H9 (cell line): ENCODE results near the gene KLF17. TPM values are rescaled to one million over a fixed set of nuclear protein-coding genes. Genes with fewer than 3 reads are reported as not detected.

Experiments used
- DNase-seq: peaks from one replicate; pipeline ENCODE4 v3.0.0-alpha.2; 2017
- H2AFZ ChIP-seq: one replicate; pipeline ENCODE4 v1.6.1; 2013; ENCODE audit warnings: mild to moderate bottlenecking, low read length, control low read depth, moderate library complexity
- H2AK5ac ChIP-seq: 2 replicates; pipeline ENCODE4 v1.6.1; 2013; ENCODE audit warnings: low read length, control low read depth, mixed read lengths; ENCODE audit not compliant: insufficient read length
- H2BK120ac ChIP-seq: one replicate; pipeline ENCODE4 v1.6.1; 2013; ENCODE audit warnings: low read depth, mild to moderate bottlenecking, low read length, control low read depth, inconsistent platforms; ENCODE audit not compliant: poor library complexity, severe bottlenecking
- H2BK12ac ChIP-seq: 2 replicates; pipeline ENCODE4 v1.6.1; 2013; ENCODE audit warnings: low read length, control low read depth, mixed read lengths, low read depth; ENCODE audit not compliant: insufficient read length
- H2BK15ac ChIP-seq: 2 replicates; pipeline ENCODE4 v1.6.1; 2013; ENCODE audit warnings: low read depth, low read length, control low read depth
- H2BK20ac ChIP-seq: one replicate; pipeline ENCODE4 v1.6.1; 2013; ENCODE audit warnings: low read depth, mild to moderate bottlenecking, low read length, control low read depth, inconsistent platforms; ENCODE audit not compliant: poor library complexity, severe bottlenecking
- H2BK5ac ChIP-seq: 2 replicates; pipeline ENCODE4 v1.6.1; 2013; ENCODE audit warnings: low read length, control low read depth, mixed read lengths; ENCODE audit not compliant: insufficient read length
- H3K14ac ChIP-seq: 2 replicates; pipeline ENCODE4 v1.6.1; 2013; ENCODE audit warnings: low read length, control low read depth; ENCODE audit not compliant: insufficient read depth
- H3K18ac ChIP-seq: 2 replicates; pipeline ENCODE4 v1.6.1; 2013; ENCODE audit warnings: low read depth, mild to moderate bottlenecking, mixed read lengths, low read length, control low read depth; ENCODE audit not compliant: insufficient read length
- H3K23ac ChIP-seq: 2 replicates; pipeline ENCODE4 v1.6.1; 2013; ENCODE audit warnings: low read length, control low read depth, mixed read lengths, low read depth; ENCODE audit not compliant: insufficient read length
- H3K23me2 ChIP-seq: 2 replicates; pipeline ENCODE4 v1.6.1; 2013; ENCODE audit warnings: low read depth, mild to moderate bottlenecking, mixed read lengths, low read length, control low read depth; ENCODE audit not compliant: insufficient read length, poor library complexity, severe bottlenecking
- H3K27ac ChIP-seq: 2 replicates; pipeline ENCODE4 v1.5.1; 2013; ENCODE audit warnings: low read length, control low read depth, mixed read lengths, low read depth; ENCODE audit not compliant: insufficient read length
- H3K27me3 ChIP-seq: 2 replicates; pipeline ENCODE4 v1.6.1; 2013; ENCODE audit warnings: low read length, control low read depth, inconsistent platforms; ENCODE audit not compliant: insufficient read depth
- H3K4ac ChIP-seq: 2 replicates; pipeline ENCODE4 v1.6.1; 2013; ENCODE audit warnings: low read depth, mild to moderate bottlenecking, control low read depth, inconsistent platforms, low read length, moderate library complexity
- H3K4me1 ChIP-seq: 2 replicates; pipeline ENCODE4 v1.6.1; 2013; ENCODE audit warnings: low read length, control low read depth, inconsistent platforms; ENCODE audit not compliant: insufficient read depth
- H3K4me2 ChIP-seq: 2 replicates; pipeline ENCODE4 v1.6.1; 2013; ENCODE audit warnings: low read length, control low read depth, mixed read lengths; ENCODE audit not compliant: insufficient read length, insufficient read depth
- H3K56ac ChIP-seq: 2 replicates; pipeline ENCODE4 v1.6.1; 2013; ENCODE audit warnings: low read depth, mild to moderate bottlenecking, mixed read lengths, low read length, control low read depth; ENCODE audit not compliant: insufficient read length
- H3K79me1 ChIP-seq: 2 replicates; pipeline ENCODE4 v1.6.1; 2013; ENCODE audit warnings: low read depth, mild to moderate bottlenecking, moderate library complexity, low read length, control low read depth, inconsistent platforms; ENCODE audit not compliant: insufficient read depth, poor library complexity, severe bottlenecking
- H3K79me2 ChIP-seq: 2 replicates; pipeline ENCODE4 v1.6.1; 2013; ENCODE audit warnings: low read length, control low read depth, inconsistent platforms; ENCODE audit not compliant: insufficient read depth
- H3K9ac ChIP-seq: 2 replicates; pipeline ENCODE4 v1.6.1; 2013; ENCODE audit warnings: low read length, control low read depth, mixed read lengths; ENCODE audit not compliant: insufficient read length; ENCODE audit errors: extremely low read depth
- H3K9me3 ChIP-seq: one replicate; pipeline ENCODE4 v1.6.1; 2013; ENCODE audit warnings: low read depth, low read length, inconsistent platforms; ENCODE audit not compliant: control insufficient read depth
- H3T11ph ChIP-seq: one replicate; pipeline ENCODE4 v1.6.1; 2013; ENCODE audit warnings: mild to moderate bottlenecking, low read length, control low read depth, inconsistent platforms
- H4K20me1 ChIP-seq: one replicate; pipeline ENCODE4 v1.6.1; 2013; ENCODE audit not compliant: control insufficient read depth, insufficient read length, insufficient read depth
- H4K5ac ChIP-seq: 2 replicates; pipeline ENCODE4 v1.6.1; 2013; ENCODE audit warnings: low read depth, mild to moderate bottlenecking, mixed read lengths, low read length, control low read depth; ENCODE audit not compliant: insufficient read length
- H4K8ac ChIP-seq: replicated peaks from 2 replicates; pipeline ENCODE4 v1.6.1; 2013; ENCODE audit warnings: low read length, control low read depth, mixed read lengths, low read depth; ENCODE audit not compliant: insufficient read length
- H4K91ac ChIP-seq: 2 replicates; pipeline ENCODE4 v1.6.1; 2013; ENCODE audit warnings: low read depth, mild to moderate bottlenecking, moderate library complexity, mixed read lengths, low read length, control low read depth; ENCODE audit not compliant: insufficient read length
- H3K27ac Mint-ChIP-seq, 3 experiments: 2 replicates in 2 of 3; 3 replicates in 1 of 3; pipeline ENCODE4 v1.8.0; 2020 to 2021; ENCODE audit warnings: mixed read lengths in 3 of 3, mild to moderate bottlenecking in 1 of 3, moderate library complexity in 1 of 3
- H3K27me3 Mint-ChIP-seq: 2 replicates; pipeline ENCODE4 v1.8.0; 2021; ENCODE audit warnings: low read depth, mild to moderate bottlenecking, moderate library complexity, mixed read lengths
- H3K36me3 Mint-ChIP-seq, 3 experiments: 2 replicates in 2 of 3; 3 replicates in 1 of 3; pipeline ENCODE4 v1.8.0; 2020 to 2021; ENCODE audit warnings: low read depth in 3 of 3, mixed read lengths in 3 of 3; ENCODE audit not compliant: insufficient read depth in 1 of 3
- H3K4me1 Mint-ChIP-seq, 2 experiments: 2 replicates each; pipeline ENCODE4 v1.8.0; 2020; ENCODE audit warnings: mixed read lengths in 2 of 2
- H3K4me3 Mint-ChIP-seq, 2 experiments: 2 replicates in 1 of 2; 3 replicates in 1 of 2; pipeline ENCODE4 v1.8.0; 2020 to 2021; ENCODE audit warnings: mild to moderate bottlenecking in 2 of 2, mixed read lengths in 2 of 2, moderate library complexity in 1 of 2
- H3K9me3 Mint-ChIP-seq, 2 experiments: 2 replicates in 1 of 2; 3 replicates in 1 of 2; pipeline ENCODE4 v1.8.0; 2020; ENCODE audit warnings: mild to moderate bottlenecking in 2 of 2, mixed read lengths in 2 of 2, moderate library complexity in 1 of 2
- WGBS: extraction: QIAGEN DNeasy Blood & Tissue Kit; methylation state at CpG from one replicate; pipeline ENCODE4 v1.1.7; 2013; ENCODE audit warnings: missing lambda C conversion rate, low lambda C conversion rate, mixed read lengths; ENCODE audit not compliant: insufficient read length; ENCODE audit errors: extremely low coverage; 5-methylcytosine and 5-hydroxymethylcytosine counted together
- total RNA-seq: library from RNA; stranded (reverse); gene quantifications from 2 replicates; pipeline ENCODE4 v1.2.1, GENCODE V29; 2021
- TF ChIP-seq, protein P1 (sequence below): fragments of 200-600 bp; sonication (generic); conservative IDR thresholded peaks from 3 replicates; pipeline ENCODE4 v1.8.0; 2021; ENCODE audit warnings: antibody characterized with exemption, mild to moderate bottlenecking

KLF17 gene
- total RNA-seq, 1 experiment from 2014 or later: 0.09 TPM

GRCh38 chr1:44111861-44112260, 6.8 kb upstream of the KLF17 start:
- no peak overlapping the region for H3K9ac ChIP-seq
- no peaks in the 10 kb centered on the region for H3K79me1 ChIP-seq
- no peak overlapping the region for H3K4me3 Mint-ChIP-seq
- H3K14ac ChIP-seq: no peak overlapping the region
- H4K8ac ChIP-seq: no peak overlapping the region
- no peak overlapping the region for H3T11ph ChIP-seq
- H3K36me3 Mint-ChIP-seq: no peaks in the 10 kb centered on the region
- H3K27ac ChIP-seq: no peak overlapping the region
- no peak overlapping the region for H3K4ac ChIP-seq
- no peak overlapping the region for H2BK12ac ChIP-seq
- TF ChIP-seq, protein P1, sequence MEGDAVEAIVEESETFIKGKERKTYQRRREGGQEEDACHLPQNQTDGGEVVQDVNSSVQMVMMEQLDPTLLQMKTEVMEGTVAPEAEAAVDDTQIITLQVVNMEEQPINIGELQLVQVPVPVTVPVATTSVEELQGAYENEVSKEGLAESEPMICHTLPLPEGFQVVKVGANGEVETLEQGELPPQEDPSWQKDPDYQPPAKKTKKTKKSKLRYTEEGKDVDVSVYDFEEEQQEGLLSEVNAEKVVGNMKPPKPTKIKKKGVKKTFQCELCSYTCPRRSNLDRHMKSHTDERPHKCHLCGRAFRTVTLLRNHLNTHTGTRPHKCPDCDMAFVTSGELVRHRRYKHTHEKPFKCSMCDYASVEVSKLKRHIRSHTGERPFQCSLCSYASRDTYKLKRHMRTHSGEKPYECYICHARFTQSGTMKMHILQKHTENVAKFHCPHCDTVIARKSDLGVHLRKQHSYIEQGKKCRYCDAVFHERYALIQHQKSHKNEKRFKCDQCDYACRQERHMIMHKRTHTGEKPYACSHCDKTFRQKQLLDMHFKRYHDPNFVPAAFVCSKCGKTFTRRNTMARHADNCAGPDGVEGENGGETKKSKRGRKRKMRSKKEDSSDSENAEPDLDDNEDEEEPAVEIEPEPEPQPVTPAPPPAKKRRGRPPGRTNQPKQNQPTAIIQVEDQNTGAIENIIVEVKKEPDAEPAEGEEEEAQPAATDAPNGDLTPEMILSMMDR: no peak
- no peaks in the 10 kb centered on the region for H3K23me2 ChIP-seq
- no peak overlapping the region for H3K23ac ChIP-seq
- H3K9me3 ChIP-seq: no peaks in the 10 kb centered on the region
- no peaks in the 10 kb centered on the region for H3K79me2 ChIP-seq
- no peak overlapping the region for H2BK5ac ChIP-seq
- no peak for DNase-seq
- no peak overlapping the region for H2AFZ ChIP-seq
- H3K4me1 ChIP-seq: no peaks in the 10 kb centered on the region
- H4K91ac ChIP-seq: no peak overlapping the region
- H2BK20ac ChIP-seq: no peak overlapping the region
- H3K27me3 ChIP-seq: no peaks in the 10 kb centered on the region
- no peaks in the 10 kb centered on the region for H3K9me3 Mint-ChIP-seq
- H4K5ac ChIP-seq: no peak overlapping the region
- H4K20me1 ChIP-seq: no peaks in the 10 kb centered on the region
- no peak overlapping the region for H3K4me2 ChIP-seq
- H2BK120ac ChIP-seq: no peak overlapping the region
- H3K4me1 Mint-ChIP-seq: peaks cover 16% of the 10 kb centered on the region in 2 experiments
- H3K27ac Mint-ChIP-seq: no peak overlapping the region
- H2AK5ac ChIP-seq: no peak overlapping the region
- H3K27me3 Mint-ChIP-seq: peaks cover 2% of the 10 kb centered on the region
- H3K18ac ChIP-seq: no peak overlapping the region
- no CpG with 5 or more reads among the region's 4 CpGs for WGBS
- H3K56ac ChIP-seq: no peak overlapping the region
- no peak overlapping the region for H2BK15ac ChIP-seq
